HepG2 (cell line): ENCODE data around the gene LENG1. TPM values are rescaled to one million over a fixed set of nuclear protein-coding genes. Genes with fewer than 3 reads are reported as not detected.

ENCODE experiments used
- ATAC-seq: fragments of 200-7000 bp; cut with Tn5 transposase; 3 replicates; pipeline ENCODE4 v1.9.1; 2020; ENCODE audit warnings: mild to moderate bottlenecking, moderate library complexity
- BruUV-seq: library from RNA; stranded (reverse); fragments of 400-500 nt; replicated peaks from 2 replicates; lab custom pipeline; 2021; lab: Mats Ljungman, UMichigan
- CTCF ChIA-PET: fragments of 300-600 bp; formaldehyde crosslinking; extraction: SDS; loops from one replicate; lab custom pipeline; 2021; ENCODE audit warnings: low total read pairs, inconsistent platforms, low intra/inter-chr PET ratio; lab: Yijun Ruan, JAX
- POLR2A ChIA-PET: fragments of 350-600 bp; sonication (Branson Sonifier 250); formaldehyde crosslinking; loops from one replicate; lab custom pipeline; 2020; ENCODE audit warnings: antibody characterized with exemption, inconsistent platforms; lab: Yijun Ruan, JAX
- DNase-seq: peaks from one replicate; pipeline ENCODE4 v3.0.0-alpha.2; 2015; ENCODE audit warnings: low spot score
- FAIRE-seq: peaks from 3 replicates; lab custom pipeline; 2011; peaks lifted over from hg19 to GRCh38; lab: Jason Lieb, UNC
- H2AFZ ChIP-seq: one replicate; pipeline ENCODE4 v1.6.1; 2011; ENCODE audit warnings: low read length, inconsistent platforms
- H3K27ac ChIP-seq: fragments of 300-600 bp; 3 replicates; pipeline ENCODE4 v1.8.0; 2011; ENCODE audit warnings: mixed run types, mild to moderate bottlenecking, mixed read lengths, low read length, inconsistent platforms; ENCODE audit not compliant: insufficient read depth; ENCODE audit errors: extremely low read length
- H3K27me3 ChIP-seq, 2 experiments: fragments of 200-600 bp in 1 of 2; 2 replicates in 1 of 2; 3 replicates in 1 of 2; pipeline versions ENCODE4 v1.6.0 to v1.8.0; 2011; ENCODE audit warnings: low read length in 2 of 2, mild to moderate bottlenecking in 2 of 2, moderate library complexity in 2 of 2, inconsistent platforms in 1 of 2; ENCODE audit not compliant: insufficient read depth in 2 of 2, control insufficient read depth in 1 of 2
- H3K36me3 ChIP-seq, 2 experiments: fragments of 200-600 bp in 1 of 2; replicated peaks in 1 of 2; 2 replicates in 1 of 2; 3 replicates in 1 of 2; pipeline versions ENCODE4 v1.5.1 to v1.8.0; 2011; ENCODE audit warnings: low read length in 2 of 2, inconsistent platforms in 1 of 2; ENCODE audit not compliant: insufficient read depth in 2 of 2, control insufficient read depth in 1 of 2
- H3K4me1 ChIP-seq: 2 replicates; pipeline ENCODE4 v1.5.1; 2012; ENCODE audit warnings: low read length, inconsistent platforms; ENCODE audit not compliant: insufficient read depth
- H3K4me2 ChIP-seq: 2 replicates; pipeline ENCODE4 v1.6.0; 2011; ENCODE audit warnings: low read depth, low read length, inconsistent platforms
- H3K4me3 ChIP-seq, 3 experiments: fragments of 200-600 bp in 1 of 3; sonication (generic), shearing (Covaris generic) in 1 of 3; replicated peaks in 1 of 3; 2 replicates each; pipeline ENCODE4 v1.5.1; 2011 to 2016; ENCODE audit warnings: low read length in 3 of 3, inconsistent platforms in 2 of 3, low read depth in 2 of 3, mild to moderate bottlenecking in 2 of 3, control low read depth in 1 of 3, mixed read lengths in 1 of 3; ENCODE audit not compliant: insufficient read depth in 1 of 3
- H3K79me2 ChIP-seq: one replicate; pipeline ENCODE4 v1.6.1; 2011; ENCODE audit warnings: low read length, inconsistent platforms; ENCODE audit not compliant: insufficient read depth
- H3K9ac ChIP-seq: 2 replicates; pipeline ENCODE4 v1.6.0; 2011; ENCODE audit warnings: mild to moderate bottlenecking, low read depth, low read length, inconsistent platforms; ENCODE audit not compliant: insufficient read depth
- H3K9me3 ChIP-seq: 2 replicates; pipeline ENCODE4 v1.5.1; 2012; ENCODE audit warnings: mild to moderate bottlenecking, low read length
- H4K20me1 ChIP-seq: 2 replicates; pipeline ENCODE4 v1.6.0; 2011; ENCODE audit warnings: inconsistent platforms, mild to moderate bottlenecking, low read length, moderate library complexity; ENCODE audit not compliant: insufficient read depth
- ATF4 ChIP-seq, 2 experiments: fragments of 450-650 bp in 1 of 2; sonication (generic) in 1 of 2; formaldehyde crosslinking; IDR thresholded peaks; 2 replicates each; pipeline versions ENCODE4 v1.5.0 to v1.8.0; 2020 to 2022; ENCODE audit warnings: mild to moderate bottlenecking in 1 of 2, missing genetic modification reagents in 1 of 2
- FOXJ3 ChIP-seq: sonication (generic); formaldehyde crosslinking; IDR thresholded peaks from 2 replicates; pipeline ENCODE4 v1.4.0; 2020; ENCODE audit warnings: missing genetic modification reagents, mild to moderate bottlenecking, borderline replicate concordance
- HDAC2 ChIP-seq: sonication (generic); formaldehyde crosslinking; IDR thresholded peaks from 2 replicates; pipeline ENCODE4 v1.4.0; 2020; ENCODE audit warnings: missing genetic modification reagents
- HDAC6 ChIP-seq: fragments of 200-600 bp; sonication (generic); IDR thresholded peaks from 2 replicates; pipeline ENCODE4 v1.7.0; 2017; ENCODE audit warnings: mild to moderate bottlenecking, antibody characterized with exemption, low read length, low read depth
- KDM5A ChIP-seq: fragments of 200-600 bp; sonication (generic); IDR thresholded peaks from 2 replicates; pipeline ENCODE4 v1.7.0; 2018; ENCODE audit warnings: antibody characterized with exemption, mild to moderate bottlenecking, low read length, borderline replicate concordance
- WGBS: methylation state at CpG from one replicate; pipeline ENCODE4 v1.1.6; 2017; ENCODE audit warnings: low lambda C conversion rate; 5-methylcytosine and 5-hydroxymethylcytosine counted together
- in situ Hi-C: cut with HindIII; loops from 2 replicates; pipeline ENCODE4 v1.10.0; 2017; ENCODE audit warnings: low pct_unique_long_range_greater_than_20kb; ENCODE audit not compliant: extremely low pct_ligation_motif_present
- intact Hi-C: fragments of 100-400 bp; cut with micrococcal nuclease; formaldehyde crosslinking; loops from one replicate; pipeline ENCODE4 v1.10.0; 2022; ENCODE audit not compliant: unreplicated experiment
- polyA plus RNA-seq, 8 experiments: library from polyadenylated mRNA; depleted of rRNA in 3 of 8; stranded (reverse) in 7 of 8; unstranded in 1 of 8; fragments of >200 nt; fragmentation: Illumina TruSeq in 4 of 8; extraction: Trizol in 4 of 8; gene quantifications; 2 replicates each; pipeline versions ENCODE4 v1.2.1 to v1.2.3, GENCODE V29; 2011 to 2016; ENCODE audit warnings: low read depth in 4 of 8, missing spikeins in 1 of 8, mixed read lengths in 1 of 8; ENCODE audit not compliant: insufficient read depth in 1 of 8
- total RNA-seq, 5 experiments: library from RNA; depleted of rRNA; stranded (reverse); fragments of >200 nt; fragmentation: Illumina TruSeq; extraction: Trizol; gene quantifications; 2 replicates each; pipeline ENCODE4 v1.2.3, GENCODE V29; 2016; ENCODE audit warnings: low read depth in 1 of 5

LENG1 gene
- total and polyA plus RNA-seq, 2 of the 13 experiments (the other 11 are each of a cell fraction or from before 2014, with no cell fraction given), result 1.8 to 3.8 TPM

DNA sequence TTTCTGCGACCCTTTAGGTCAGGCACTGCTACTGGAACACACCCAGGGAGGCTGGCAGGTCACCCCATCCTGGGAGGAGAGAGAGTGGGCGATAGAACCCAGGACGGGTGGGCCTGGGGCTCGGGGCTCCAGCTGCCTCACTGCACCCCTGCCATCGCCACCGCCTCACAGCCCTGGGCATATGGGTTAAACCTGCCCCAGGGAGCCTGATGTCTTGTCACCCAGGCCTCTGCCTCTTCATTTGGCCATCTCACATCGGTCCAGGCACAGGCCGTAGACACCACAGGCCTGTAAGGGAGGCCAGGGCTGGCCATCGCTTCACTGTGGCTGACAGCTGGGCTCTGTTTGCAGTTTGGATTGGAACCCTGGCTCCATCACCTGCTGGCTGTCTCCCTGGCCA lies 33.8 kb downstream of the LENG1 start:
- Histone ChIP-seq H3K4me3 (no peak overlapping the region), H3K4me1 (no peaks in the 10 kb centered on the region), H2AFZ (no peak overlapping the region), H4K20me1 (no peaks in the 10 kb centered on the region), H3K79me2 (no peaks in the 10 kb centered on the region), H3K27me3 (no peaks in the 10 kb centered on the region), H3K9ac (no peak overlapping the region), H3K36me3 (peaks cover 23 to 67% of the 10 kb centered on the region in 2 experiments; a peak in 4 of 5 replicates), H3K9me3 (no peaks in the 10 kb centered on the region), H3K4me2 (no peak overlapping the region), H3K27ac (no peak overlapping the region)
- no peak for TF ChIP-seq ATF4 (CRISPR knock-in tag; IDR thresholded peaks at IDR 0.05)
- TF ChIP-seq HDAC6, result no peak
- ChIA-PET CTCF (no interaction called here), POLR2A (no interaction called here)
- DNase-seq, result no peak
- intact Hi-C loops, result no loop called here
- ATAC-seq, result no peak
- in situ Hi-C loops, result no loop called here
- BruUV-seq, result no TSS peak
- FAIRE-seq, result no peak
- WGBS, result 100% methylated on average over 1 of the region's 9 CpGs

GRCh38 chr19:54124393-54124792 lies 35.1 kb downstream of the LENG1 start:
- Histone ChIP-seq H3K9me3 (no peaks in the 10 kb centered on the region), H3K9ac (no peak overlapping the region), H3K79me2 (no peaks in the 10 kb centered on the region), H3K27ac (no peak overlapping the region), H3K27me3 (no peaks in the 10 kb centered on the region), H3K36me3 (peaks cover 22 to 74% of the 10 kb centered on the region in 2 experiments; a peak in 4 of 5 replicates), H2AFZ (no peak overlapping the region), H4K20me1 (no peaks in the 10 kb centered on the region), H3K4me1 (no peaks in the 10 kb centered on the region), H3K4me3 (no peak overlapping the region), H3K4me2 (no peak overlapping the region)
- 98% methylated on average over 16 of the region's 19 CpGs for WGBS
- no TSS peak for BruUV-seq
- no peak for TF ChIP-seq FOXJ3 (CRISPR knock-in tag)
- no peak for TF ChIP-seq KDM5A
- TF ChIP-seq HDAC2 (CRISPR knock-in tag), result no peak
- ChIA-PET CTCF (no interaction called here), POLR2A (interaction anchor here (1.6 kb wide), 1 partner anchor 13 kb away, joined by 4 read pairs; no protein-coding TSS in a partner anchor)
- intact Hi-C loops, result no loop called here
- no peak for ATAC-seq
- FAIRE-seq, result no peak
- no peak for DNase-seq
- in situ Hi-C loops, result no loop called here
